Measurements from ENCODE around the gene PGD. TPM values are rescaled to one million over a fixed set of nuclear protein-coding genes. Genes with fewer than 3 reads are reported as not detected.

Gene PGD
- total RNA-seq, 4 donors from 2014 or later = 13.8 to 79.7 (median 37.5) TPM

DNA sequence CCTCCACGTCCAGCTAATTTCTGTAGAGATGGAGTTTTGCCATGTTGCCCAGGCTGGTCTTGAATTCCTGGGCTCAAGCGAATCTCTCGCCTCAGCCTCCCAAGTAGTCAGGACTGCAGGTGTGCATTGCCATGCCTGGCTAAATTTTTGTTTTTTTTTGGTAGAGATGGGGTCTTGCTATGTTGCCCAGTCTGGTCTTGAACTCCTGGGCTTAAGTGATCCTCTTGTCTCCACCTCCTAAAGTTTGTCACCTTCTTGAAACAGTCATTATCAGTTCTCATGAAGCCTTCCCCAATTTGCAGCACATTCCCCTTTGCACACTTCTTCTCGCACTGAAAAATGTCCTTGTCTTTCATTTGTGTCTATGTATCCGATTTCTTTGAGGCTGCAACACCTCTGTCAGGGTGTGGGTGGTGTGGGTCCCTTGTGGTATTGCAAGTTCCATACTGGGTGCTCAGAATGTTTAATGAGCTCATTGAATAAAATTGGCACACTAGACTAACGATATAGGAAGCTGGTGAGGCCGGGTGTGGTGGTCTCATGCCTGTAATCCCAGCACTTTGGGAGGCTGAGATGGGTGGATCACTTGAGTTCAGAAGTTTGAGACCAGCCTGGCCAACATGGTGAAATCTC lies 48.0 kb downstream of the PGD start:
- no peak for DNase-seq
- Histone ChIP-seq H3K4me3 (no peak overlapping the region), H3K27me3 (no peaks in the 10 kb centered on the region), H3K27ac (no peak overlapping the region), H3K4me1 (no peaks in the 10 kb centered on the region), H3K36me3 (no peaks in the 10 kb centered on the region), H3K9me3 (no peaks in the 10 kb centered on the region)
- TF ChIP-seq POLR2A (IDR thresholded peaks at IDR 0.05) = no peak
- TF ChIP-seq, protein P1, sequence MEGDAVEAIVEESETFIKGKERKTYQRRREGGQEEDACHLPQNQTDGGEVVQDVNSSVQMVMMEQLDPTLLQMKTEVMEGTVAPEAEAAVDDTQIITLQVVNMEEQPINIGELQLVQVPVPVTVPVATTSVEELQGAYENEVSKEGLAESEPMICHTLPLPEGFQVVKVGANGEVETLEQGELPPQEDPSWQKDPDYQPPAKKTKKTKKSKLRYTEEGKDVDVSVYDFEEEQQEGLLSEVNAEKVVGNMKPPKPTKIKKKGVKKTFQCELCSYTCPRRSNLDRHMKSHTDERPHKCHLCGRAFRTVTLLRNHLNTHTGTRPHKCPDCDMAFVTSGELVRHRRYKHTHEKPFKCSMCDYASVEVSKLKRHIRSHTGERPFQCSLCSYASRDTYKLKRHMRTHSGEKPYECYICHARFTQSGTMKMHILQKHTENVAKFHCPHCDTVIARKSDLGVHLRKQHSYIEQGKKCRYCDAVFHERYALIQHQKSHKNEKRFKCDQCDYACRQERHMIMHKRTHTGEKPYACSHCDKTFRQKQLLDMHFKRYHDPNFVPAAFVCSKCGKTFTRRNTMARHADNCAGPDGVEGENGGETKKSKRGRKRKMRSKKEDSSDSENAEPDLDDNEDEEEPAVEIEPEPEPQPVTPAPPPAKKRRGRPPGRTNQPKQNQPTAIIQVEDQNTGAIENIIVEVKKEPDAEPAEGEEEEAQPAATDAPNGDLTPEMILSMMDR (IDR thresholded peaks at IDR 0.05) = no peak
- intact Hi-C loops (cut with DNase I; ENCODE audit: low total_unique reads) = no loop called here

DNA sequence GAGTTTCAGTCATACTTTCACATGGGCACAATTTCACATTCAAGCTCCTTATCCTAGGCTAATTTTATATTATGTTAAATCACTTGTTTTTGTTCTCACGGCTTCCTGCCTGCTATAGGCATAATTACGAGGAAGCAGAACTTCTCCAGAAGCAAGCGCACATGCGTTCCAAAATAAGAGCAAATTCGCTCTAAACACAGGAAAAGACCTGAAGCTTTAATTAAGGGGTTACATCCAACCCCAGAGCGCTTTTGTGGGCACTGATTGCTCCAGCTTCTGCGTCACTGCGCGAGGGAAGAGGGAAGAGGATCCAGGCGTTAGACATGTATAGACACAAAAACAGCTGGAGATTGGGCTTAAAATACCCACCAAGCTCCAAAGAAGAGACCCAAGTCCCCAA lies 50.9 kb downstream of the PGD start, which contains the start of gene CORT:
Gene CORT, plus strand, starts transcription at position 281 of the 400 bp plus-strand sequence. CDS start 193 bp downstream, outside the sequence.
- TF ChIP-seq POLR2A (IDR thresholded peaks at IDR 0.05) = no peak
- TF ChIP-seq, protein P1 (IDR thresholded peaks at IDR 0.05) = no peak
- Histone ChIP-seq H3K36me3 (no peaks in the 10 kb centered on the region), H3K27me3 (no peaks in the 10 kb centered on the region), H3K4me3 (no peak within 1 kb of the TSS), H3K27ac (no peak within 1 kb of the TSS), H3K9me3 (no peaks in the 10 kb centered on the region), H3K4me1 (no peaks in the 10 kb centered on the region)
- intact Hi-C loops (cut with DNase I; ENCODE audit: low total_unique reads) = no loop called here
- DNase-seq = no peak

- no peak for TF ChIP-seq POLR2A (IDR thresholded peaks at IDR 0.05)
- TF ChIP-seq, protein P1 (IDR thresholded peaks at IDR 0.05) = no peak
- intact Hi-C loops (cut with DNase I; ENCODE audit: low total_unique reads) = no loop called here
Observed at GRCh38 chr1:10450156-10450814, 51.4 kb downstream of the PGD start.

GRCh38 chr1:10450836-10451235 lies 52.0 kb downstream of the PGD start:
- Histone ChIP-seq H3K9me3 (no peaks in the 10 kb centered on the region), H3K27me3 (no peaks in the 10 kb centered on the region), H3K27ac (no peak overlapping the region), H3K36me3 (no peaks in the 10 kb centered on the region), H3K4me3 (no peak overlapping the region), H3K4me1 (no peaks in the 10 kb centered on the region)
- TF ChIP-seq, protein P1 (IDR thresholded peaks at IDR 0.05) = no peak
- TF ChIP-seq POLR2A (IDR thresholded peaks at IDR 0.05) = no peak
- intact Hi-C loops (cut with DNase I; ENCODE audit: low total_unique reads) = no loop called here
- no peak for DNase-seq

More at GRCh38 chr1:10450156-10450814, 51.4 kb downstream of the PGD start:
- H3K9me3 ChIP-seq = no peaks in the 10 kb centered on the region
- no peak for DNase-seq
- H3K27me3 ChIP-seq = no peaks in the 10 kb centered on the region
- H3K36me3 ChIP-seq = no peaks in the 10 kb centered on the region
- no peak overlapping the region for H3K4me3 ChIP-seq
- H3K27ac ChIP-seq = no peak overlapping the region
- H3K4me1 ChIP-seq = no peaks in the 10 kb centered on the region

- intact Hi-C loops (cut with DNase I; ENCODE audit: low total_unique reads) = no loop called here
- Histone ChIP-seq H3K36me3 (no peaks in the 10 kb centered on the region), H3K27ac (no peak overlapping the region), H3K27me3 (no peaks in the 10 kb centered on the region), H3K4me1 (no peaks in the 10 kb centered on the region), H3K4me3 (no peak overlapping the region), H3K9me3 (no peaks in the 10 kb centered on the region)
- no peak for DNase-seq
- TF ChIP-seq, protein P1 (IDR thresholded peaks at IDR 0.05) = no peak
- TF ChIP-seq POLR2A (IDR thresholded peaks at IDR 0.05) = no peak
Observed at GRCh38 chr1:10451287-10451686, 52.4 kb downstream of the PGD start.

All from uterus (tissue), 4 donors.